ENCODE measurements around the gene SLCO2A1.

SLCO2A1 gene

DNA sequence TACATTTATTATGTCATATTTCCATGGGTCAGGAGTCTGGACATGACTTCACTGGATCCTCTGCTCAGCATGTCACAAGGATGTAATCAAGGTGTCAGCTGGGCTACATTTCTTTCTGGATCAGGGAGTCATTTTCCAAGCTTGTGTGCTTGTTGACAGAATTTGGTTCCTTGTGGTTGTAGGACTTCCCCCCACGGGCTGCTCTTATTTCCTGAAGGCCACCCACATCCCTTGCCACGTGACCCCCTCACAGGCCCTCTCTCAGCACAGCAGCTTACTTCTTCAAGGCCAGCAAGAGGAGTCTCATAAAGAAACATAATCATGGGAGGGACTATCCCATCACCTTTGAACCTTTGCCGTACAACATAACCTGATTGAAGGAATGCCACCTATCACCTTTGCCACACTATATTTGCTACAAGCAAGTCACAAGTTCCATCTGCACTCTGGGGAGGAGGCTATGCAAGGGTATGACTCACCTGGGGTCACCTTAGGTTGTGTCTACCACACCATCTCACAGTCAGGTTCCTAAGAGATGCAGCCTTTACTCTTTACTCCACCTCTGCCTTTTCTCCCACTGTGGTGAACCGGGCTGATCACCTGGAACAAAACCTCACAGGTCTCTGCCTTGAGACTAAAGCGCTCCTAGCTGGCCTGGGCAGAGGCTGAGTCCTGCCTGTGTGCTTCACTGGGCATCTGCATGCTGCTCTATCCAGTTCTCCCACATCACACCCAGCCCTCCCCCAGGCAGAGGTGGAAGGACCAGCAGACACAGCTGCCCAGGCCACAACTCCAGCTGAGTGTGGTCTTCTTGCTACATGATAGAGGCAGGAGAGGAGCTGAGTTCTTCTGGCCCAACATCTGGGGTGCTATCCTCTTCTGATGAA is 147.5 kb downstream of the SLCO2A1 start:
- peak; percentile 36 to 88 for DNase-seq

DNA sequence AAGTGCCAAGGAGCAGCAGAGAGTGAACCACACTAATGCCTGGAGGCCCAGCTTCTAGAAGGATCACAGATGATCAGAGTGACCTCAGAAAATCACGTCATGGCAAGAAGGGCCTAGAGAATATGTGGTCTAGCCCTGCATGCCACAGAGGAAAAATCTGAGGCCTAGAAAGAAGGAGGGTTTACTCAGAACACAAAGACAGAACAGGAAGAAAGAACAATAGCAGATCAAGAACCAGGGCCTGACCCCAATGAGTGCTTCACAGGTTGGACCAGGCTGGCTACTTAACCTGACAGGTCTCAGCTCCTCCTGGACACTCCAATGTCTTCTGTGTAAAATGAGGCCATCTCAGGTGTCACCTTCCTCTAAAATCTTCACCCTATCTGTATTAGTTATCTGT is 148.2 kb downstream of the SLCO2A1 start:
- DNase-seq: no peak

DNA sequence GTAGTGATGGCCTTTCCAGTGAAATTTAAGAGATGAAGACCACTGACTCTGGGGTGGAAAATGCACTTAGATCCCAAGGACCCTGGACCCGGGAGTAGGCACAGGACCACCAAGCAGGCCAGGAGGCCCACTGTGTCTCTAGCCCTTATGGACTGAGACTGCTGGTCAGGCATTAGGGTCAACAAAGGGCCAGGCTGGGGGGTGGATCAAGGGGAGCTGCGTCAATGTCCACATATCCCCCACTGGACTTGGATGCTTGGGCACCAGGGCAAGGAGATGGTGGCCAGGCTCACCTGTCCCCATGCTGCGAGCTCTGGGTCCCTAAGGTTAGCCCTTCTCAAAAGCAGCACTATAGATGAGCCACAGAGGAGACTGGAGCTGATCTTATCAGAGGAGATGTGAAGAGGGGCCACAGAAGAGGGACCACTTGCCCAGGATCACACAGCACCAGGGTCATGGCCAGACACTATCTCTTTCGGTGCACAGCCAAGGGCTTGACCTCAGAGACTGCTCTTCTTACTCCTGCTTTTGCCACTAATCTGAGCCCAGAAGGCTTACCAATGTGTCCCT is 148.8 kb downstream of the SLCO2A1 start:
- DNase-seq: no peak

DNA sequence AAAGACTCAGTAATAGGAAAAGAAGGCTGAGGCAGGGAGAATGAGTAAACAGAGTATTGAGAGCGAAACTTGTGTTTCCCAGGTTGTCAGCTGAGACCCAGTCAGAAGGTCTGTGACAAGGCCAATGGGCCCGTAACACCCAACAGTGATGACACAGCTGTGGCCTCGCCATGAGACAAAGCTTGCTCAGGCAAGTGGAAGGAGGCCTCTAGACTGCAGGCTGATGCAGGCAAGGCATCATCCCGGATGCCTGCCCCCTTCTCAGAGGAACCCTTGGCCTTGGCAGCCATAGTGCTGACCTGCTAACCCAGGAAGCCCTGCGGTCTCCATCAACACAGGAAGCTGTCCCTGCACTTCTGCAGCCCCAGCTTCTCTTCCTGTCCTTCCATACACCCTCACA is 149.4 kb downstream of the SLCO2A1 start:
- DNase-seq: no peak

DNA sequence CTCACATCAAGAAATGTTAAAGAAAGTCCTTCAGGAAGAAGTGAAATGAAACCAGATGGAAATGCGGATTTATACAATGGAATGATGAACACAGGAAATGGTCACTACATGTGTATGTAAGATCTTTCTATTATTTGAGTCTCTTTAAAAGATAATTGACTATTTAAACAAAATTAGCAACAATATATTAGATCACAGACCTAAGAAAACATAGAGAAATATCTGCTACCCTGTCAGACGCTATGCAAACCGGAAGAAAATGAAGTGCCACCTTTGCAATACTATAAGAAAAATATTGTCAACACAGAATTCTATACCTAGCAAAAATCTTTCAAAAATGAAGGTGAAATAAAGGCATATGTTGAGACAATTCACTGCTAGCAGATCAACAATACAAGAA is 151.2 kb downstream of the SLCO2A1 start:
- DNase-seq: no peak
